Mesenteric fat pad (tissue), 1 donor: Measurements from ENCODE around the gene RPL38. TPM values are rescaled to one million over a fixed set of nuclear protein-coding genes. Genes with fewer than 3 reads are reported as not detected.

Experiments used
- DNase-seq: peaks from one replicate; pipeline ENCODE4 v3.0.0-alpha.2; 2020; ENCODE audit warnings: low spot score
- long read RNA-seq: library from polyadenylated mRNA; unstranded; transcript quantifications from one replicate; pipeline ENCODE4 v2.0.0, GENCODE V29; 2020
- total RNA-seq: library from RNA; stranded (reverse); fragmentation: NEBNext Ultra II Directional; extraction: Animal tissue kit (Norgen Biotek cat#: 25700); gene quantifications from one replicate; pipeline ENCODE4 v1.2.1, GENCODE V29; 2021
- donor health status: DM: yes; HTN: yes; CAD: no.

RPL38 gene
- total RNA-seq = 642 TPM
- long read RNA-seq, transcript RPL38-202 (5 exons, 431 nt) = minor isoform, 8 of 46 reads
- long read RNA-seq, transcript RPL38-201 (5 exons, 1,170 nt) = major isoform, 34 of 46 reads
- long read RNA-seq, partial matches to known transcripts = 0 of 46 reads
- long read RNA-seq, other reads (novel, unspliced or antisense) = 1 of 46 reads

GRCh38 chr17:74203439-74204240 lies at the start of gene RPL38:
Gene RPL38 (plus strand): TSS chr17:74203678. CDS start chr17:74203956, 278 bp downstream.
- peak; percentile 96 for DNase-seq

DNA sequence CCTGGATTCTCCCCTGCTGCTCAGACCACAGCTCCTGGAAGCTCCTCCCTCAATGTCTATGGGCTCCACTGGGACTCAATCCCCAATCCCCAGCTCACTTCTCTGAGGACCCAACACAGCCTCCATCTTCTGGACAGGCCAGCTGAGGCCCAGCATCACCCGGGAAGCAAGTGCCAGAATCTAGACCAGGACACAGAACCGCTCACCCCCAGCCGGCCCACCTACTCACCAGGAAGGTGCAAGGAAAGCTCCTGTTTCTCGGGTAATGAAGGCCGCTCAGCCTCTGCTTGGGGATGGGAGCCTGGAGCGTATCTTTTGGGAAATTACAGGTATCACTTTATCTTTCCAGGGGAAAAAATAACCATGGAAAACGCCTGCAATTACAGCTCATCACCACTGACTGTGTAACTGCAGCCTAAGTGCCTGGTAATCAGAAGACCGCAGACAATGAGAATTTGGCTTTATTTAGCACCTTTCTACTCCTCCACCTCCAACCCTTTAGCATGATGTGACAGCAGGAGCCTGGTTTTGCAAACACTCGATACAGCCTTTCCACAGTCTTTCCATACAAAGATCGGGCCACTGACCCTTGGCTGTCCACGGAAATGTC lies 49.6 kb upstream of the RPL38 start:
- peak; percentile 24 for DNase-seq

GRCh38 chr17:74156878-74157277 lies 46.6 kb upstream of the RPL38 start:
- peak; percentile 24 for DNase-seq

GRCh38 chr17:74157366-74157765 lies 46.1 kb upstream of the RPL38 start:
- DNase-seq = peak; percentile 35

DNA sequence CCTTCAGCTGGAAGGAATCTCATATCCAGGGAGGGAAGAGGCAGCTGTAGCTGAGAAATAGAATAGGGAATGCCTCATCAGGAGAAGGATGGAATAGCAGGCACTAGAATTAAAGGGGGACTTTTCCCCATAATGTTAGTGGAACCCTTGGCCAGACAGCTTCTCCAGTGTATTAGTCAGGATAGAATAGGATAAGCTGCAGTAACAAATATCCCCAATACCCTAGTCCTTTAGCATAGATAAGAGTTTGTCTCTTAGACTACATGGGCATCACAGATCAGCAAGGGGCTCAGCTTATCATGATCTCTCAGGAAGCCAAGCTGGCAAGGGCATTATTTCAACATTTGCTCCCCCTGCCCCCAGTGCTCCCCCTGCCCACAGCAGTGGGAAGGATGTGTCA lies 44.7 kb upstream of the RPL38 start:
- DNase-seq = no peak

DNA sequence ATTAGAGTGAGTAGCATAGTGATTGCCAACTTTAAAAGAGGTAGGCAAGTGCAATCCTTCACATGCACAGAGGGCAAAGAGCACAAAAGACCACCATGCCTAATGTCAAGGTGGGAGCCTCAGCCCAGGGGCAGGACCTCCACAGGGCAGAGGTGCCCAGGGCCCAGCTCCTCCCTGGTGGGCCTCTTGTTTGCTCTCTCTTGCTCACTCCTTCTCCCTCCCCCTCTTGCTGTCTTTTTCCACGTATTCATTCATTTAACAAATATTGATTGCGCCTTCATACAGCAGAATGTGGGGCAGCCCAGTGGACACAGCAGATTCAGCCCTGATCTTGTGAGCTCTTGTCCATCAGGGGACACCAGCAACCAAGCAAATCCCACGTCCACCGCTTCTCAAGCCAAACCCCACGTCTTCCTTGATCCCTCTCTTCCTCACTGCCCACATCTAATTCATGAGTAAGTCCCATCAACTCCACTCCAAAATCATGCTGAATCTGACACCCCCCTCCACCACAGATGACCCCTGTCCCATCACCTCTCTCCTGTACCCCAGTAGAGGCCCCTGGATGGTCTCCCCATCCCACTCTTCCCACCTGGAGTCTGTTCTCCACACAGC lies 44.1 kb upstream of the RPL38 start:
- peak; percentile 37 for DNase-seq

GRCh38 chr17:74160656-74161502 lies 42.6 kb upstream of the RPL38 start:
- DNase-seq = peak; percentile 65

- DNase-seq = peak; percentile 43
Observed at GRCh38 chr17:74161503-74161875, 42.0 kb upstream of the RPL38 start.

DNA sequence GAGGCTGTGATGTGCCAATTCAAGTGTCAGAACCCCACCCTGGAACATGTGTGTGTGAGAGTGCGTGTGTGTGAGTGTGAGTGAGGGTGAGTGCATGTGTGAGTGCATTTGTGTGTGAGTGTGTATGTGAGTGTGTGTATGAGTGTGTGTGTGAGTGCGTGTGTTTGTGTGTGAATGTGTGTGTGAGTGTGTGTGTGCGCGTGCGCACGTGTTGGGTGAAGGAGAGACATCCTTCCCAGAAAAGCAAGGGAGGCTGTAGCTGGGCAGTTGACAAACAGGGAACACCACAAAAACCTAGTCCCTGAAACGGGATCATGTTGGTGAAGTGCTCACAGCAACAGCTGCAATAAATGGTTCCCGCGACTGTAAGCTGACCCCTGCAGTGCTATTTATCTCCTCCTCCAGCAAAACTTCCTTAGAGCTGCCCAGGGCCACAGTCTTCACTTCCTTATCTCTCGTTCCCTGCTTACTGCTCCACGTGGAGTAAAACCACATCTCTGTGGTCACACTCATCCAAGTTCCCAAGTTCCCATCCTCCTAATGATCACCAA lies 40.1 kb upstream of the RPL38 start:
- peak; percentile 64 for DNase-seq

GRCh38 chr17:74163836-74164235 lies 39.6 kb upstream of the RPL38 start:
- DNase-seq = peak; percentile 49

DNA sequence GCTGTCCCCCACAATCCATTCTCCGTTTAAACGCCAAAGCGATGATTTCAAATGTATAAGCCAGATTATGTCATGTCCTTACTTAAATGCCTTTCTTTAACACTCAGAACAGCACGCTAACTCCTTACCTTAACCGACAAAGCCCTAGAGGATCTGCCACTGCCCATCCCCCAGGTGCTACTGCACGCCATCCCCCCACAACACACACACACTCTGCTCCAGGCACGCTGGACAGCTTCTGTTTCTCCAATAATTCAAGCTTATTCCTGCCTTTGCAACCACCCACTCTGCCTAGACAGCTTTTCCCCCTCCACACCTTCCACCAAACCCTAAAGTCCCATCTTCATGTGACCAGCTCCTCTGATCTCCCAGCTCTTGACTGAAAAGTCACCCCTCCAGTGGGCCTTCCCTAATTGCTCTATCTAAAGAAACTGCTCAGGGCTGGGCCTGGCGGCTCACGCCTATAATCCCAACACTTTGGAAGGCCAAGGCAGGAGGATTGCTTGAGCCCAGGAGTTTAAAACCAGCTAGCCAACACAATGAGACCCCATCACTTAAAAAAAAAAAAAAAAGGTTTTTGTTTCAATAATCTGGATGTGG lies 38.9 kb upstream of the RPL38 start:
- DNase-seq = peak; percentile 37

DNA sequence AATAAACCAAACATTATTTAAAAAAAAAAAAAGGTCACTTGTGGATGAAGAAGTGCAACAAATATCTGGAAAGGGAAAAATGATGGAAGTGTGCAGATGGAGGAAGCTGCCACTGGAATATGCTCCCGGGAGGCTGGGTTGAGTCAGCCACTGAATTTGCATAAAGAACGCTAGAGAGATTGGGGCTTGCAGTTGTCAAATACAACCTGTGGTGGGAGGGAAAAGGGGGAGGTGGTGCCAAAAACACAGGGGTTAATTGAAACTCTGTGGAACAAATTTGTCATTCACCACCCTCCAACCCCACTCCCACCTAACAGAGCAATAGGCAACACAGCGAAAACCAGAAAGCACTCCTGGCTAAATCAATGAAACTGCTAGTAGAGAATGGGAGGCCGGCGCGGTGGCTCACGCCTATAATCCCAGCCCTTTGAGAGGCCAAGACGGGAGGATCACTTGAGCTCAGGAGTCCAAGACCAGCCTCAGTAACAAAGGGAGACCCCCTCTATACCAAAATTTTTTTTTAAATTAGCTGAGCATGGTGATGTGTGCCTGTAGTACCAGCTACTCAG lies 37.6 kb upstream of the RPL38 start:
- DNase-seq = peak; percentile 45

GRCh38 chr17:74170924-74171323 lies 32.6 kb upstream of the RPL38 start:
- DNase-seq = no peak

DNA sequence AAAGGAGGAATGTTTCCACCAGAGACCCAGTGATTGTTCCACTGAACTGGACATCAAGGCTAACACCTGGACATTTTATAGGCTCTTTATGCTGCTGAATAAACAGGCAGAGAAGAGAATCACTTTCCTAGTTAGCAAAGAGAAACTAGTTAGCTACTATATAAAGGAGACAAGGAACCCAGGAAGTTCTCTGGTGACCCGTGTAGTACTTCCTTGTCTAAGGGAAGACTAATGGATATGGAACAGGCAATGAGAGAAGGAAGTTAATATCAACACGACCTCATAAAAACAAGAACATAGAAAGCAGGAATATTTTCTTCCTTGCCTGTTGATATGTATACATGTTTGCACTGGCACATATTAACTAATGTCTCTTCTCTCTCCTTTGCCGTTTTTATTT lies 30.8 kb upstream of the RPL38 start:
- DNase-seq = no peak

DNA sequence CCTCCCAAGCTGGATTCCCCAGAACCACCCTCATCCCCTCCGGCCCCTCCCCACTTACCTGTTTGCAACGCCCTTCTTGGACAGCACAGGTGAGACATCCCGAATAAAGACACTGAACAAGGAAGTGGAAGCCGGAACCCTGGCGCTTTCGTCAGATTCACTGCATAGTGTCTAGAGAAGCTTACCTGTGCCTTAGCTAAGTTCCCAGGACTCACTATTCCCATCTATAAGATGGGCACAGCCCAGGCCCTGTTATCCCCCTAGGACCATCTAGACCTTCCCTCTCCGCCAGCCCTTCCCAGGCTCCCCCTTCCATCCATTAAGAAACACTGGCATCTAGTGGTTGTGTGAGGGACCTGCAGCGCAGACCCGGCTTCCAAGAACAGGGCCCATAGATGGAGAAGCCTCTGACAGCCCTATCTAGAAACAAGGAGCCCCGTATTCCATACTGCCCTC lies 26.9 kb upstream of the RPL38 start:
- DNase-seq = no peak

DNA sequence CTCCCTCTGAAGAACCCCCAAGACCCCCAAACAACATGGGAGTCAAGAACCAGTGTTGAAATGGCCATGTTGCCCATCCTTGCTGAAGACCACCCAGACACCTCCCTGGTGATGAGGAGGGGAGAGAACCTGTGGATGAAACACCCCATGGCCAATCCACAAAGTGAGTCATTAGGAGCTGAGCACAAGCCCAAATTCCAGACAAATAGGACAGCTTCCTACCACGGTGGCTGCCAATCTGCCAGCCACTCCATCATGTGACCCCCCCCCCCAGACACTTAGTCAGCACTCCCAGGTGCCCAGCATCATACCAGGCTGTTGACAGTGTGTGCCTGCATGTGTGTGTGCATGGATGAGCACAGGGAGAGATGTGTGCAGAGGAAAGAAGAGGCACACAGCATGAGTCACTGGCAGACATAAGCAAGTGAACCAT lies 26.4 kb upstream of the RPL38 start:
- no peak for DNase-seq

DNA sequence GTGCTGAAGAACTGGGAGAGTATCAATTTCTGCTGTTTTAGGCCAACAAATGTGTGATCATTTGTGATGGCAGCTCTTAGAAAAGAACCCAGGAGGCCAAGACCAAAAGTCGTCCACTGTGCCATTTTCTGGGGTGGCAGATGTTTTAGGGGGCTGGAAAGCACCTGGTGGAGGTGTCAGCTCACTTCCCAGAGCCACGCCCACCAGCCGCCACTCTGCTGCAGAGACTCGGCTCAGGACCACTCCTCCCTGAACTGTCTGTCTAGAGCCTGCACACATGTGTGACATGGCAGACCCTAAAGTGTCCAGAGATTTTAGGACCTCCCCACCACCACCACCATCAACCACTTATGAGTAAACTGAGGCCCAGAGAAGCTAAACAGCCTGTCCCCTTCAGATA lies 23.9 kb upstream of the RPL38 start:
- no peak for DNase-seq

DNA sequence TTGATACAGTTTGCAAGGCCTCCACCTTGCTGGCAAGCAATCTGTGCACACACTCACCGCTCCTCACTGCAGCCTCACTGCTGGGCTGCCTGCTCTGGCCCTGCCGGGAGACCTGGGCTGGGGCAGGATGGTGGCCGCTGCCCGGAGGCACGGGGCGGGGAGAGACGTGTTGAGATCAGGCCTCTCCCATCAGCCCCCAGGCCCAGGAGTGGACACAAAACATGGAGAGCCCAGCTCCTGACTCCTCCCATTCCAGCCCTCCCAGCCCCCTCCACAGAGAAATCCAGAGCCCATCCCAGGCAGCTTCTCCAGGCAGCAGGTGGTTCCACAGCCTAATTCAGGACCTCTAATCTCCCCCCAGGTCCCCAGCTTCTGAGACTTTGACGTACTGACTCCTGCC lies 23.1 kb upstream of the RPL38 start:
- no peak for DNase-seq

DNA sequence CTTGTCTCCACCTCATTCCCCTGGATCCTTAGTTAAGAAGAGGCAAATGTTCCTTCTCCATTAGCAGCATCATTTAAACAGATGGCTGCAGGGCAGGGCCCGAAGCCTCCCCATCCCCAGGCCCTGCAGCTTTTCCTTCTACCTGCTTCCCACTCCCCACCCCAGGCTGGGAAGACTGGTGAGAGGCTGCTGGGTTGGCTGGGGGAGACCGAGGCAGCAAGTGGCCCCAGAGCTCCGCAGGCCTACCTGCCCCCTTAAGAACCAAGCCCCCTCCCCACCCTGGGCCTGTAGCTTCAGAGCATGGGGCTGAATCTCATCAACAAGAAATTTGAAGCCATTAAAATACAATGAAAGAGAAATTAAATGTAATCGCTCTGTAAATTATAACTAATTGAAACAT lies 22.1 kb upstream of the RPL38 start:
- DNase-seq = no peak
